Activated T-helper 1 cell treated with Interleukin-2 at 50 U/mL for 16 hours (primary cell): Measurements from ENCODE around the gene HOXA5.
A peak's percentile ranks its signal among the peaks of the same experiment; 100 is the strongest.

Experiments used
- DNase-seq: peaks from one replicate; pipeline ENCODE4 v3.0.0-alpha.2; 2020; ENCODE audit warnings: low read depth

The HOXA5 gene

GRCh38 chr7:27132978-27133377 lies 10.5 kb downstream of the HOXA5 start:
- DNase-seq: no peak

GRCh38 chr7:27132214-27132613 lies 11.3 kb downstream of the HOXA5 start:
- DNase-seq: no peak

- no peak for DNase-seq
Observed at GRCh38 chr7:27131390-27131819, 12.1 kb downstream of the HOXA5 start.

GRCh38 chr7:27130540-27131389 lies 12.7 kb downstream of the HOXA5 start, which contains the start of gene HOXA4:
Gene HOXA4 (minus strand): TSS chr7:27130757. CDS start chr7:27130733, 24 bp downstream.
- peak; percentile 45 for DNase-seq

- DNase-seq: no peak
Observed at GRCh38 chr7:27129729-27130539, 13.5 kb downstream of the HOXA5 start.

- DNase-seq: no peak
Observed at GRCh38 chr7:27128776-27129728, 14.4 kb downstream of the HOXA5 start.

GRCh38 chr7:27128034-27128433 lies 15.4 kb downstream of the HOXA5 start:
- DNase-seq: no peak

- DNase-seq: no peak
Observed at GRCh38 chr7:27126596-27127327, 16.7 kb downstream of the HOXA5 start.

- DNase-seq: no peak
Observed at GRCh38 chr7:27125986-27126394, 17.5 kb downstream of the HOXA5 start.

- DNase-seq: no peak
Observed at GRCh38 chr7:27124902-27125689, 18.4 kb downstream of the HOXA5 start.

- DNase-seq: no peak
Observed at GRCh38 chr7:27124096-27124901, 19.2 kb downstream of the HOXA5 start.

- no peak for DNase-seq
Observed at GRCh38 chr7:27123477-27124053, 19.9 kb downstream of the HOXA5 start.

GRCh38 chr7:27123007-27123476 lies 20.4 kb downstream of the HOXA5 start:
- no peak for DNase-seq

GRCh38 chr7:27122077-27122910 lies 21.2 kb downstream of the HOXA5 start:
- no peak for DNase-seq

GRCh38 chr7:27121684-27122076 lies 21.8 kb downstream of the HOXA5 start:
- no peak for DNase-seq

- no peak for DNase-seq
Observed at GRCh38 chr7:27119412-27119911, 24.0 kb downstream of the HOXA5 start.

GRCh38 chr7:27118580-27118979 lies 24.9 kb downstream of the HOXA5 start:
- no peak for DNase-seq
